H1 (cell line): ENCODE results near the gene BBX. TPM values are rescaled to one million over a fixed set of nuclear protein-coding genes. Genes with fewer than 3 reads are reported as not detected.
A peak's percentile ranks its signal among the peaks of the same experiment; 100 is the strongest.

Experiments used
- CTCF ChIA-PET: fragments of 300-600 bp; sonication (Branson Sonifier 250); formaldehyde crosslinking; loops from one replicate; lab custom pipeline; 2021; ENCODE audit not compliant: partially characterized antibody; lab: Charles Lee
- POLR2A ChIA-PET: fragments of 300-600 bp; sonication (Branson Sonifier 250); formaldehyde crosslinking; loops from one replicate; lab custom pipeline; 2021; ENCODE audit warnings: inconsistent platforms; ENCODE audit not compliant: partially characterized antibody; lab: Charles Lee
- DNase-seq, 2 experiments: peaks; one replicate each; pipeline versions ENCODE4 v3.0.0 to v3.0.0-alpha.2; 2010 to 2022; ENCODE audit warnings: low spot score in 2 of 2, low read depth in 1 of 2, mixed read lengths in 1 of 2
- FAIRE-seq: peaks from 2 replicates; lab custom pipeline; 2011; peaks lifted over from hg19 to GRCh38; lab: Jason Lieb, UNC
- H2AFZ ChIP-seq: 2 replicates; pipeline ENCODE4 v1.8.1; 2012; ENCODE audit warnings: low read length, inconsistent platforms
- H2AK5ac ChIP-seq: 2 replicates; pipeline ENCODE4 v1.6.1; 2013; ENCODE audit warnings: low read depth, low read length
- H2BK120ac ChIP-seq: replicated peaks from 2 replicates; pipeline ENCODE3; 2013; ENCODE audit warnings: low read depth, low read length, inconsistent platforms
- H2BK12ac ChIP-seq: 2 replicates; pipeline ENCODE4 v1.6.1; 2013; ENCODE audit warnings: low read depth, low read length
- H2BK15ac ChIP-seq: 2 replicates; pipeline ENCODE4 v1.6.1; 2013; ENCODE audit warnings: low read length
- H2BK20ac ChIP-seq: 2 replicates; pipeline ENCODE4 v1.6.1; 2013; ENCODE audit warnings: low read length
- H2BK5ac ChIP-seq: 2 replicates; pipeline ENCODE4 v1.6.1; 2013; ENCODE audit warnings: low read depth, low read length
- H3K14ac ChIP-seq: 2 replicates; pipeline ENCODE4 v1.6.1; 2013; ENCODE audit warnings: inconsistent platforms; ENCODE audit not compliant: insufficient read length
- H3K18ac ChIP-seq: 2 replicates; pipeline ENCODE4 v1.6.1; 2013; ENCODE audit warnings: low read length; ENCODE audit errors: extremely low read depth
- H3K23ac ChIP-seq: 2 replicates; pipeline ENCODE4 v1.6.1; 2013; ENCODE audit warnings: inconsistent platforms; ENCODE audit not compliant: insufficient read length
- H3K23me2 ChIP-seq: 2 replicates; pipeline ENCODE4 v1.6.1; 2013; ENCODE audit warnings: low read depth, low read length
- H3K27ac ChIP-seq: 2 replicates; pipeline ENCODE4 v1.6.1; 2011; ENCODE audit warnings: low read depth, low read length, inconsistent platforms
- H3K27me3 ChIP-seq, 4 experiments: replicated peaks in 1 of 4; 1 replicate in 1 of 4; 2 replicates in 3 of 4; pipeline versions ENCODE4 v1.6.1 to v1.8.1; 2011 to 2013; ENCODE audit warnings: low read length in 3 of 4, mild to moderate bottlenecking in 3 of 4, inconsistent platforms in 2 of 4, mixed read lengths in 2 of 4, moderate library complexity in 1 of 4; ENCODE audit not compliant: control insufficient read depth in 3 of 4, insufficient read depth in 3 of 4; ENCODE audit errors: extremely low read depth in 1 of 4
- H3K36me3 ChIP-seq, 4 experiments: 2 replicates each; pipeline versions ENCODE4 v1.6.1 to v1.8.1; 2011 to 2013; ENCODE audit warnings: mild to moderate bottlenecking in 4 of 4, low read length in 3 of 4, moderate library complexity in 2 of 4, control low read depth in 1 of 4, inconsistent platforms in 1 of 4; ENCODE audit not compliant: insufficient read depth in 4 of 4, control insufficient read depth in 2 of 4
- H3K4ac ChIP-seq: replicated peaks from 2 replicates; pipeline ENCODE3; 2013; ENCODE audit warnings: low read length, low read depth, mixed read lengths, inconsistent platforms; ENCODE audit not compliant: insufficient read length
- H3K4me1 ChIP-seq, 4 experiments: replicated peaks in 1 of 4; 1 replicate in 1 of 4; 2 replicates in 3 of 4; pipeline versions ENCODE4 v1.6.1 to v1.8.1; 2011 to 2013; ENCODE audit warnings: low read length in 3 of 4, inconsistent platforms in 2 of 4, mixed read lengths in 1 of 4; ENCODE audit not compliant: insufficient read depth in 4 of 4, control insufficient read depth in 3 of 4
- H3K4me2 ChIP-seq, 2 experiments: 2 replicates each; pipeline versions ENCODE4 v1.6.1 to v1.8.1; 2011 to 2013; ENCODE audit warnings: low read depth in 2 of 2, low read length in 2 of 2, control low read depth in 1 of 2, inconsistent platforms in 1 of 2, mild to moderate bottlenecking in 1 of 2; ENCODE audit not compliant: insufficient read depth in 1 of 2
- H3K4me3 ChIP-seq, 4 experiments: fragments of 200-600, 300-600 bp in 1 of 4; sonication (generic), shearing (Covaris generic), sonication (Bioruptor Twin) in 1 of 4; 2 replicates each; pipeline versions ENCODE4 v1.5.1 to v1.8.1; 2011 to 2016; ENCODE audit warnings: low read length in 4 of 4, low read depth in 3 of 4, control low read depth in 2 of 4, inconsistent platforms in 2 of 4, mild to moderate bottlenecking in 2 of 4, mixed read lengths in 1 of 4, moderate library complexity in 1 of 4; ENCODE audit not compliant: insufficient read depth in 2 of 4; ENCODE audit errors: extremely low read depth in 1 of 4
- H3K56ac ChIP-seq: replicated peaks from 2 replicates; pipeline ENCODE3; 2013; ENCODE audit warnings: low read depth, mild to moderate bottlenecking, mixed read lengths, low read length, inconsistent platforms; ENCODE audit not compliant: insufficient read length
- H3K79me1 ChIP-seq: 2 replicates; pipeline ENCODE4 v1.6.1; 2013; ENCODE audit warnings: low read depth, low read length, control low read depth
- H3K79me2 ChIP-seq, 2 experiments: 2 replicates each; pipeline versions ENCODE4 v1.6.1 to v1.8.1; 2012 to 2013; ENCODE audit warnings: low read length in 2 of 2, mild to moderate bottlenecking in 2 of 2, inconsistent platforms in 1 of 2; ENCODE audit not compliant: insufficient read depth in 2 of 2, control insufficient read depth in 1 of 2
- H3K9ac ChIP-seq, 4 experiments: replicated peaks in 1 of 4; 1 replicate in 1 of 4; 2 replicates in 3 of 4; pipeline versions ENCODE4 v1.6.1 to v1.8.1; 2011 to 2013; ENCODE audit warnings: low read depth in 3 of 4, low read length in 3 of 4, control low read depth in 2 of 4, mild to moderate bottlenecking in 2 of 4, moderate library complexity in 2 of 4, inconsistent platforms in 1 of 4; ENCODE audit errors: extremely low read depth in 1 of 4
- H3K9me3 ChIP-seq, 2 experiments: 2 replicates each; pipeline versions ENCODE4 v1.6.1 to v1.8.1; 2012 to 2013; ENCODE audit warnings: mild to moderate bottlenecking in 2 of 2, moderate library complexity in 2 of 2, control low read depth in 1 of 2, inconsistent platforms in 1 of 2, low read depth in 1 of 2, low read length in 1 of 2, mixed read lengths in 1 of 2; ENCODE audit not compliant: insufficient read depth in 2 of 2
- H4K20me1 ChIP-seq, 2 experiments: replicated peaks in 1 of 2; 2 replicates each; pipeline versions ENCODE3 to v1.8.1; 2011 to 2013; ENCODE audit warnings: inconsistent platforms in 2 of 2, low read length in 2 of 2, mild to moderate bottlenecking in 1 of 2; ENCODE audit not compliant: insufficient read depth in 2 of 2, control insufficient read depth in 1 of 2
- H4K5ac ChIP-seq: 2 replicates; pipeline ENCODE4 v1.6.1; 2013; ENCODE audit warnings: low read length, low read depth, mixed read lengths, inconsistent platforms; ENCODE audit not compliant: insufficient read length
- H4K8ac ChIP-seq: 2 replicates; pipeline ENCODE4 v1.8.0; 2013; ENCODE audit warnings: mild to moderate bottlenecking, moderate library complexity, low read length, inconsistent platforms; ENCODE audit not compliant: insufficient read depth; ENCODE audit errors: extremely low read depth
- H4K91ac ChIP-seq: replicated peaks from 2 replicates; pipeline ENCODE3; 2013; ENCODE audit warnings: low read length, mixed read lengths, inconsistent platforms; ENCODE audit not compliant: insufficient read length
- TEAD4 ChIP-seq: IDR thresholded peaks from 2 replicates; pipeline ENCODE4 v1.6.1; 2012; ENCODE audit warnings: low read depth, low read length, inconsistent platforms, mixed read lengths
- WGBS, 2 experiments: shearing (Covaris generic) in 1 of 2; methylation state at CpG; one replicate each; pipeline versions ENCODE4 v1.1.6 to v1.1.7; 2013 to 2015; ENCODE audit warnings: low lambda C conversion rate in 2 of 2, mixed read lengths in 2 of 2, inconsistent platforms in 1 of 2, low coverage in 1 of 2, missing lambda C conversion rate in 1 of 2; ENCODE audit not compliant: insufficient replicate concordance in 2 of 2, insufficient coverage in 1 of 2, insufficient read length in 1 of 2; ENCODE audit errors: extremely low coverage in 1 of 2, missing lambda C conversion rate in 1 of 2; 5-methylcytosine and 5-hydroxymethylcytosine counted together
- polyA plus RNA-seq, 7 experiments: library from polyadenylated mRNA; depleted of rRNA in 3 of 7; stranded (reverse) in 5 of 7; unstranded in 2 of 7; fragments of >200 nt in 5 of 7; fragments of 200-250 nt in 2 of 7; gene quantifications; 1 replicate in 5 of 7; 2 replicates in 1 of 7; 4 replicates in 1 of 7; pipeline versions ENCODE4 v1.2.1 to v1.2.3, GENCODE V29; 2011 to 2013; ENCODE audit warnings: missing spikeins in 2 of 7, mixed read lengths in 2 of 7
- total RNA-seq: library from RNA; stranded (reverse); fragmentation: NEBNext Ultra II Directional; extraction: Animal tissue kit (Norgen Biotek cat#: 25700); gene quantifications from 2 replicates; pipeline ENCODE4 v1.2.1, GENCODE V29; 2021
- TF ChIP-seq, protein P1 (sequence below), 3 experiments: IDR thresholded peaks; 1 replicate in 2 of 3; 2 replicates in 1 of 3; pipeline versions ENCODE4 v1.5.1 to v1.6.1; 2011; ENCODE audit warnings: low read length in 3 of 3, mild to moderate bottlenecking in 3 of 3, inconsistent platforms in 2 of 3, low read depth in 1 of 3, moderate library complexity in 1 of 3; ENCODE audit not compliant: insufficient read depth in 1 of 3; ENCODE audit errors: control extremely low read depth in 1 of 3

BBX gene
- total and polyA plus RNA-seq, 2 of the 8 experiments (the other 6 are each of a cell fraction or from before 2014, with no cell fraction given), result 11.0 to 42.5 TPM

DNA sequence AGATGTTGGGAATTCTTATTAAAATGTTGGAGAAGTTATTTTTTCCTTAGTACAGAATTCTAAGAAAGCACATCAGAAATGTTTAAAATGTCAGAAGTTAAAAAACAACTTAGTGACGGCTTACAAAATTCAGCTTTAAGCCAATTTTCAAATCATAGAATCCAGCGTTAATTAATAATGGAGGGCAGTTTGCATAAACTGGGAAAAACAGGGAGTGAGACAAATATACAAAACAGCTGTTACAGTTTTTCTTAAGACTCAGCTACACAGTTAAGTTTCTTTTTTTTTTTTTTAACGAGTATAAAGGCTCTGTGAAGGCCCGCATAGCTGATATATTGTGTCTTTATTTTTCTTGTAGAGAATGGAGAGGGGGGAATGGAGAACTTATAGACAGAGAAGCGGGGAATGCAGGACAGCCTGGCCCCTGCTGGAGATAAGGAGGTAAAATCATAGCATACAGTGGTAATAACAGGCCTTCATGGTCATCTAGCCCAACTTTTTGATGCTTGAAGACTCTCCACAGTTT, 164.4 kb downstream of the BBX start:
- Histone ChIP-seq H2BK5ac (no peak overlapping the region), H2BK12ac (no peak overlapping the region), H4K8ac (no peak overlapping the region), H3K79me1 (no peaks in the 10 kb centered on the region), H3K4me3 (no peak overlapping the region), H3K23me2 (no peaks in the 10 kb centered on the region), H2BK20ac (no peak overlapping the region), H3K14ac (no peak overlapping the region), H3K4me2 (no peak overlapping the region), H3K27ac (no peak overlapping the region), H3K27me3 (no peaks in the 10 kb centered on the region), H2AFZ (no peak overlapping the region), H2BK120ac (no peak overlapping the region), H3K9ac (no peak overlapping the region), H2AK5ac (no peak overlapping the region), H3K36me3 (no peaks in the 10 kb centered on the region), H4K20me1 (peaks cover 0 to 2% of the 10 kb centered on the region in 2 experiments), H4K91ac (no peak overlapping the region), H3K9me3 (no peaks in the 10 kb centered on the region), H3K56ac (no peak overlapping the region), H3K4me1 (0 out of 7 replicates have a peak, but pooled peaks cover 0 to 2% (median 0%) of the 10 kb centered on the region in 4 experiments), H3K4ac (no peak overlapping the region), H4K5ac (no peak overlapping the region), H3K18ac (no peak overlapping the region), H3K23ac (no peak overlapping the region), H3K79me2 (0 out of 4 replicates have a peak, but pooled peaks cover 0 to 8% of the 10 kb centered on the region in 2 experiments), H2BK15ac (no peak overlapping the region)
- CTCF ChIA-PET, result interaction anchor here (0.9 to 5.7 kb wide), 3 partner anchors 10 to 54 kb away, joined by 3 to 69 read pairs (median 40); no protein-coding TSS in a partner anchor
- DNase-seq, result no peak
- no peak for FAIRE-seq
- TF ChIP-seq TEAD4, result no peak
- TF ChIP-seq, protein P1, sequence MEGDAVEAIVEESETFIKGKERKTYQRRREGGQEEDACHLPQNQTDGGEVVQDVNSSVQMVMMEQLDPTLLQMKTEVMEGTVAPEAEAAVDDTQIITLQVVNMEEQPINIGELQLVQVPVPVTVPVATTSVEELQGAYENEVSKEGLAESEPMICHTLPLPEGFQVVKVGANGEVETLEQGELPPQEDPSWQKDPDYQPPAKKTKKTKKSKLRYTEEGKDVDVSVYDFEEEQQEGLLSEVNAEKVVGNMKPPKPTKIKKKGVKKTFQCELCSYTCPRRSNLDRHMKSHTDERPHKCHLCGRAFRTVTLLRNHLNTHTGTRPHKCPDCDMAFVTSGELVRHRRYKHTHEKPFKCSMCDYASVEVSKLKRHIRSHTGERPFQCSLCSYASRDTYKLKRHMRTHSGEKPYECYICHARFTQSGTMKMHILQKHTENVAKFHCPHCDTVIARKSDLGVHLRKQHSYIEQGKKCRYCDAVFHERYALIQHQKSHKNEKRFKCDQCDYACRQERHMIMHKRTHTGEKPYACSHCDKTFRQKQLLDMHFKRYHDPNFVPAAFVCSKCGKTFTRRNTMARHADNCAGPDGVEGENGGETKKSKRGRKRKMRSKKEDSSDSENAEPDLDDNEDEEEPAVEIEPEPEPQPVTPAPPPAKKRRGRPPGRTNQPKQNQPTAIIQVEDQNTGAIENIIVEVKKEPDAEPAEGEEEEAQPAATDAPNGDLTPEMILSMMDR (IDR thresholded peaks at IDR 0.05; ENCODE audit: control extremely low read depth in 1 of 3, insufficient read depth in 1 of 3, low read depth in 1 of 3, low read length in 3 of 3), result peak in 1 of 3 experiments; percentile 21; a peak in 1 of 4 replicates
- POLR2A ChIA-PET, result no interaction called here
- 96% methylated on average over 5 of the region's 5 CpGs; no CpG with 5 or more reads in 1 of the 2 experiments for WGBS, 2 experiments
